GM08714 (cell line): ENCODE results near the gene NPTX1.

Experiments used
- H3K4me3 ChIP-seq: fragments of 200-500 bp; sonication (Bioruptor generic); 2 replicates; pipeline ENCODE4 v1.5.1; 2014; ENCODE audit warnings: mild to moderate bottlenecking, low read length, inconsistent platforms
- ZNF274 ChIP-seq: IDR thresholded peaks from 2 replicates; pipeline ENCODE4 v1.6.1; 2012; ENCODE audit warnings: mild to moderate bottlenecking, low read depth, low read length

The NPTX1 gene

DNA sequence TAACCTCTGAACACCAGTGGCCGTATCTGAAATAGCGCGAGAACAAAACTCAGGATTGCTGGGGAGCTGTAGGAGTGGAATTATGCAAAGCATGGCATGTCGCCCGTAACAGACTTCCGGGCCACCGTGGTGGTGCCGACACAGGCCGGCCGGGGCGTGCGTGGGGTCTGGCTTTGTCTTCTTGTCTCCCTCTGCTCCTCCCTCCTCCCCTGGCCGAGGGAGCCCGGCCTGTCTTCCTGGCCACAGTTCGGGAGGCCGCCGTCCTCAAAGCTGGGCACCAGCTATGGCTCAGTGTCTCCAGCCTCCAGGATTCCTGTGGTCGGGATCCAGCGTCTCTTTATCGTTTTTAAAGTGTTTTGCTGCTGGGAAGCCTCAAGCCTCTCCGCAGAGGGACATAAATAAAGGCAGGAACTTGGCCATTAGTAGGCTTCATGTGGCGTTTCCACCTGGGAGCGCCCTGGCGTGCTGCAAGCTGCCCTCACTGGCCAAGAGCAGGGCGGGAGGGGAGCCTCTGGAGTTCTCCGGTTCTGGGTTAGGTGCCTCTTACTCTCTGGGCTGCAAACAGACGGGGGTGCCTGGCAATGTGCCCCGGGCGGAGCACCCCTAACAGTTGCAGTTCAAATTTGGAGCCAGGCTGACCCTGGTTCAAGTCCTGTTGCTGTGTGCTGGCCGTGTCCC lies 22.0 kb upstream of the NPTX1 start:
- TF ChIP-seq ZNF274 = no peak
- no peak overlapping the region for H3K4me3 ChIP-seq

GRCh38 chr17:80497726-80498241 lies 21.4 kb upstream of the NPTX1 start:
- no peak overlapping the region for H3K4me3 ChIP-seq
- no peak for TF ChIP-seq ZNF274

GRCh38 chr17:80494547-80494946 lies 18.1 kb upstream of the NPTX1 start:
- H3K4me3 ChIP-seq = no peak overlapping the region
- TF ChIP-seq ZNF274 = no peak

DNA sequence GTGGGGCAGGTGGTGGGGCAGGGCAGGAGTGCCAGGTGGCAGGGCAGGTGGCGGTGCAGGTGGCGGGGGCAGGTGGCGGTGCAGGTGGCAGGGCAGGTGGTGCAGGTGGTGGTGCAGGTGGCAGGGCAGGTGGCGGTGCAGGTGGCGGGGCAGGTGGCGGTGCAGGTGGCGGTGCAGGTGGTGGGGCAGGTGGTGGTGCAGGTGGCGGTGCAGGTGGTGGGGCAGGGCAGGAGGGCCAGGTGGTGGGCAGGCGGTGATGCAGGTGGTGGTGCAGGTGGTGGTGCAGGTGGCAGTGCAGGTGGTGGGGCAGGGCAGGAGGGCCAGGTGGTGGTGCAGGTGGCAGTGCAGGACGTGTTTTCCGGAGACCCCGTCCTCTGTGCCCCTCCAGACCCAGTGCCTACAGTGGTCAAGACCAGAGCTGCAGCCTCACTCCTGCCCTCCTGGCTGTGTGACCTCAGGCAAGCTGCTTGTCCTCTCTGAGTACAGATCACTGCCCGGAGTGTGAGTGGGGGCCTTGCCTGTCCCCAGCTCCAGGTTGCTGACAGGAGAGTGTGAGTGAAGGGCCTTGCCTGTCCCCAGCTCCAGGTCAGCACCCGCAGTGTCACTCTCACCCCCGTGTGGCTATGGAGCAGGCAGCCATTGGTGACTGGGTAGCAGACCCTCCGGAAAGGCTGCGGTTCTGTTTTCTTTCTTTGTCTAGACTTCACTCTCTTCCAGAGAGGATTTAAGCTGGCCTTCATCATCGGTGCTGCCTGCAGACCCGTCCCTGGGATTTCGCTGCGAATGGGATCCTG lies 16.1 kb upstream of the NPTX1 start:
- no peak for TF ChIP-seq ZNF274

GRCh38 chr17:80491478-80492342 lies 15.3 kb upstream of the NPTX1 start:
- no peak overlapping the region for H3K4me3 ChIP-seq
- no peak for TF ChIP-seq ZNF274

More for the DNA sequence above, 16.1 kb upstream of the NPTX1 start:
- H3K4me3 ChIP-seq = no peak overlapping the region

DNA sequence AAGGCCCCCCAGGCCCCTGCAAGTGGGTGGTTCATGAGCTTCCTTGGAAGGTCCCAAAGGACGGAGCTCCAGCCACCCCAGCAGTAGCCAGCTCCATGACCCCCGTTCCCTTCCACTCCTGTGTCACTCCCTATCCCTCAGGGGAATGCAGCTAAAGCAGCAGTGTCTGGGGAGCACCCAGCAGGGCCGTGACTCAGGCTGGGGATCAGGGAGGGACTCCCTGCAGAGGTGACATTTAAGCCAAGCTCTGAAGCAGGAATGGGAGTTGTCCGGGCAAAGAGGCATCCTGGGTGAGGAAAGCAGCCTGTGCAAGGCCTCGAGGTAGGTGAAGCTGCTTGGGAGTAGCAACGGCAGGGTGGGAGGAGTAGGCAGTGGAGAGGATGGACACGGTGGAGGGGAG lies 11.1 kb upstream of the NPTX1 start:
- TF ChIP-seq ZNF274 = no peak
- H3K4me3 ChIP-seq = no peak overlapping the region

GRCh38 chr17:80486692-80487091 lies 10.3 kb upstream of the NPTX1 start:
- TF ChIP-seq ZNF274 = no peak
- H3K4me3 ChIP-seq = no peak overlapping the region

- TF ChIP-seq ZNF274 = no peak
These were observed 9.4 kb upstream of the NPTX1 start for GRCh38 chr17:80485846-80486245.

GRCh38 chr17:80482555-80483308 lies 6.3 kb upstream of the NPTX1 start:
- no peak overlapping the region for H3K4me3 ChIP-seq
- no peak for TF ChIP-seq ZNF274

More at GRCh38 chr17:80485846-80486245, 9.4 kb upstream of the NPTX1 start:
- no peak overlapping the region for H3K4me3 ChIP-seq

- no peak overlapping the region for H3K4me3 ChIP-seq
- no peak for TF ChIP-seq ZNF274
These were observed 5.6 kb upstream of the NPTX1 start for GRCh38 chr17:80482058-80482318.

GRCh38 chr17:80481284-80482057 lies 5.1 kb upstream of the NPTX1 start:
- TF ChIP-seq ZNF274 = no peak
- no peak overlapping the region for H3K4me3 ChIP-seq

- H3K4me3 ChIP-seq = no peak overlapping the region
- no peak for TF ChIP-seq ZNF274
These were observed 3.8 kb upstream of the NPTX1 start for GRCh38 chr17:80480248-80480647.

DNA sequence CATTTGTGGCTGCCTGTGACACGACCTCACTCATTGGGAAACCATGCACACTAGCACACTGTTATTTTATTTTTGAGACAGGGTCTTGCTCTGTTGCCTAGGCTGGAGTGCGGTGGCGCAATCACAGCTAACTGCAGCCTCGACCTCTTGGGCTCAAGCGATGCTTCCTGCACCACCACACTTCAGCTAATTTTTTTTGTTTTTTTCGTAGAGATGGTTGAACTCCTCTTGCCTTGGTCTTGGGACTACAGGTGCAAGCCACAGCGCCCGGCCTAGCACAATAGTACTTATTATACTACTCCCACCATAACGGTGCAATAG lies 2.8 kb upstream of the NPTX1 start:
- no peak overlapping the region for H3K4me3 ChIP-seq

More for the DNA sequence above, 2.8 kb upstream of the NPTX1 start:
- no peak for TF ChIP-seq ZNF274
